ENCODE data around the gene NEIL1. TPM values are rescaled to one million over a fixed set of nuclear protein-coding genes. Genes with fewer than 3 reads are reported as not detected.

The NEIL1 gene
- total and polyA plus RNA-seq, 2 donors (not counting 3 experiments of a cell fraction or from before 2014, with no cell fraction given): 29.5 TPM

GRCh38 chr15:75348034-75348561 is 1.3 kb downstream of the NEIL1 start:
- FAIRE-seq (peak; percentile 35), DNase-seq (ENCODE audit: low read depth, low spot score) (peak; percentile 19)
- CTCF ChIA-PET: interaction anchor here (1.2 kb wide), 1 partner anchor 20 kb away, joined by 3 read pairs; no protein-coding TSS in a partner anchor
- Histone ChIP-seq H3K4me1 (ENCODE audit: control insufficient read depth, extremely low read depth, insufficient read depth, low read length) (peaks cover 7% of the 10 kb centered on the region), H4K20me1 (replicated peaks; ENCODE audit: control insufficient read depth, extremely low read depth, insufficient read depth, low read length) (no peaks in the 10 kb centered on the region), H3K9me3 (replicated peaks; ENCODE audit: control insufficient read depth, insufficient read depth, low read length) (no peaks in the 10 kb centered on the region), H3K27ac (ENCODE audit: insufficient read depth, low read depth, low read length) (no peak overlapping the region), H3K79me2 (ENCODE audit: control insufficient read depth, insufficient read depth, low read length) (no peaks in the 10 kb centered on the region), H3K27me3 (ENCODE audit: control insufficient read depth in 2 of 2, insufficient read depth in 2 of 2, low read length in 2 of 2) (no peaks in the 10 kb centered on the region), H3K4me2 (ENCODE audit: insufficient read depth, low read length) (peak overlapping the region; percentile 53), H2AFZ (ENCODE audit: low read depth, low read length) (peak overlapping the region; percentile 65), H3K4me3 (replicated peaks in 1 of 3; ENCODE audit: insufficient read depth in 1 of 3, low read depth in 1 of 3, low read length in 3 of 3) (peak overlapping the region; percentile 59 to 84 (median 68)), H3K9ac (replicated peaks; ENCODE audit: extremely low read depth, insufficient read depth, low read length) (peak overlapping the region; percentile 27), H3K9me1 (replicated peaks; ENCODE audit: control insufficient read depth, extremely low read depth, insufficient read depth, low read length) (no peaks in the 10 kb centered on the region), H3K36me3 (ENCODE audit: control insufficient read depth in 2 of 2, extremely low read depth in 1 of 2, insufficient read depth in 2 of 2, low read length in 2 of 2) (no peaks in the 10 kb centered on the region)
- POLR2A ChIA-PET: no interaction called here
- BruUV-seq (replicated peaks): no TSS peak
- no peak for TF ChIP-seq POLR2AphosphoS5 (IDR thresholded peaks at IDR 0.05; ENCODE audit: insufficient read depth, low read depth, low read length)
- peak; percentile 33 for TF ChIP-seq EZH2 (IDR thresholded peaks at IDR 0.05; ENCODE audit: borderline replicate concordance, low read depth, low read length, severe bottlenecking)
- dilution Hi-C loops (cut with MboI; ENCODE audit: extremely low pct_ligation_motif_present, low sequenced_read_pairs): no loop called here
- intact Hi-C loops (cut with micrococcal nuclease): no loop called here

- H3K9me1 ChIP-seq (replicated peaks; ENCODE audit: control insufficient read depth, extremely low read depth, insufficient read depth, low read length): no peaks in the 10 kb centered on the region
- dilution Hi-C loops (cut with MboI; ENCODE audit: extremely low pct_ligation_motif_present, low sequenced_read_pairs): no loop called here
- H3K9ac ChIP-seq (replicated peaks; ENCODE audit: extremely low read depth, insufficient read depth, low read length): peak overlapping the region; percentile 27
- POLR2A ChIA-PET: no interaction called here
- no peaks in the 10 kb centered on the region for H4K20me1 ChIP-seq (replicated peaks; ENCODE audit: control insufficient read depth, extremely low read depth, insufficient read depth, low read length)
- H3K79me2 ChIP-seq (ENCODE audit: control insufficient read depth, insufficient read depth, low read length): no peaks in the 10 kb centered on the region
- H3K9me3 ChIP-seq (replicated peaks; ENCODE audit: control insufficient read depth, insufficient read depth, low read length): no peaks in the 10 kb centered on the region
- peak overlapping the region; percentile 53 for H3K4me2 ChIP-seq (ENCODE audit: insufficient read depth, low read length)
- peaks cover 0 to 2% of the 10 kb centered on the region in 2 experiments for H3K36me3 ChIP-seq (ENCODE audit: control insufficient read depth in 2 of 2, extremely low read depth in 1 of 2, insufficient read depth in 2 of 2, low read length in 2 of 2)
- TF ChIP-seq POLR2AphosphoS5 (IDR thresholded peaks at IDR 0.05; ENCODE audit: insufficient read depth, low read depth, low read length) (no peak), MAX (IDR thresholded peaks at IDR 0.05; ENCODE audit: insufficient read depth, insufficient read length) (no peak), JUN (IDR thresholded peaks at IDR 0.05; ENCODE audit: borderline replicate concordance, insufficient read depth, insufficient read length, low read depth) (no peak), MYC (IDR thresholded peaks at IDR 0.05; ENCODE audit: low read depth, low read length) (no peak), GATA2 (IDR thresholded peaks at IDR 0.05; ENCODE audit: insufficient read depth, insufficient read length, low read depth, low read length) (no peak), FOS (IDR thresholded peaks at IDR 0.05; ENCODE audit: borderline replicate concordance, insufficient read depth, low read length) (no peak), EZH2 (IDR thresholded peaks at IDR 0.05; ENCODE audit: borderline replicate concordance, low read depth, low read length, severe bottlenecking) (no peak), CTCF (IDR thresholded peaks at IDR 0.05; ENCODE audit: extremely low read depth in 1 of 2, insufficient read depth in 1 of 2, low read depth in 1 of 2, low read length in 2 of 2) (no peak), POLR2A (IDR thresholded peaks at IDR 0.05; ENCODE audit: low read depth, low read length) (no peak)
- H3K27ac ChIP-seq (ENCODE audit: insufficient read depth, low read depth, low read length): no peak overlapping the region
- intact Hi-C loops (cut with micrococcal nuclease): no loop called here
- peak overlapping the region; percentile 65 for H2AFZ ChIP-seq (ENCODE audit: low read depth, low read length)
- peaks cover 7% of the 10 kb centered on the region for H3K4me1 ChIP-seq (ENCODE audit: control insufficient read depth, extremely low read depth, insufficient read depth, low read length)
- CTCF ChIA-PET: interaction anchor here (1.2 kb wide), 1 partner anchor 19 kb away, joined by 3 read pairs; no protein-coding TSS in a partner anchor
- peak; percentile 35 for FAIRE-seq
- peak overlapping the region; percentile 59 to 84 (median 68) for H3K4me3 ChIP-seq (replicated peaks in 1 of 3; ENCODE audit: insufficient read depth in 1 of 3, low read depth in 1 of 3, low read length in 3 of 3)
- no TSS peak for BruUV-seq (replicated peaks)
- DNase-seq (ENCODE audit: low read depth, low spot score): peak; percentile 11
- H3K27me3 ChIP-seq (ENCODE audit: control insufficient read depth in 2 of 2, insufficient read depth in 2 of 2, low read length in 2 of 2): no peaks in the 10 kb centered on the region
Measured at GRCh38 chr15:75348562-75349350, 1.9 kb downstream of the NEIL1 start.

Data from endothelial cell of umbilical vein (primary cell).